ENCODE data around the gene ZDHHC21. TPM values are rescaled to one million over a fixed set of nuclear protein-coding genes. Genes with fewer than 3 reads are reported as not detected.

ZDHHC21 gene
- total and polyA plus RNA-seq, 9 of the 15 experiments (the other 6 are each of a cell fraction or from before 2014, with no cell fraction given) = 0.10 to 1.9 (median 1.00) TPM

DNA sequence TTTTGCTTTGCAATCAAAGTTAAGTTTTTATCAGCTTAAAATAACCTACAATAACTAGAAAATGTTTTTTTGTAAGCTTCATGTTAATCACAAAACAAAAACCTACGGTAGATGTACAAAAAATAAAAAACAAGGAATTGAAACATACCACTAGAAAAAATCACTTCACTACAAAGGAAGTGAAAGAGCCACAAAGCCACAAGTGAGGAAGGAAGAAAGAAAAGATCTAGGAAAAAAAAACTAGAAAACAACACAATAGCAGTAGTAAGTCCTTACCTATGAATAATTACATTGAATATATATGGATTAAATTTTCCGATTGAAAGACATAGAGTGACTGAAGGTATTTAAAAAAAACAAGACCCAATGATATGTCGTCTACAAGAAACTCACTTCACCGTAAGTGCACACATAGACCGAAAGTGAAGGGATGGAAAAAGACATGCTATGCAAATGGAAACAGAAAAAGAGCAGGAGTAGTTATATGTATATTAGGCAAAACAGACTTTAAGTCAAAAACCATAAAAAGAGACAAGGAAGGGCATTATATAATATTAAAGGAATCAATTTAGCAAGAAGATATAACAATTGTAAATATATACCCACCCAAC lies 13.4 kb upstream of the ZDHHC21 start (continued):
- no peak for TF ChIP-seq NONO (IDR thresholded peaks at IDR 0.05; ENCODE audit: low read depth in 2 of 2, low read length in 1 of 2)

GRCh38 chr9:14705079-14705478 lies 11.8 kb upstream of the ZDHHC21 start:
- no peaks in the 10 kb centered on the region for H3K27me3 ChIP-seq (ENCODE audit: control insufficient read depth in 2 of 2, insufficient read depth in 2 of 2, low read length in 2 of 2)
- H3K36me3 ChIP-seq (ENCODE audit: control insufficient read depth, insufficient read depth, low read length) = no peaks in the 10 kb centered on the region
- in situ Hi-C loops (cut with MboI) = no loop called here
- POLR2A ChIA-PET = no interaction called here
- no peaks in the 10 kb centered on the region for H3K79me2 ChIP-seq (ENCODE audit: control insufficient read depth, insufficient read depth, low read length)
- H3K9me1 ChIP-seq (ENCODE audit: control insufficient read depth, insufficient read depth, low read length) = no peaks in the 10 kb centered on the region
- H4K20me1 ChIP-seq (replicated peaks; ENCODE audit: control insufficient read depth, insufficient read depth, low read length) = no peaks in the 10 kb centered on the region
- intact Hi-C loops (cut with micrococcal nuclease) = no loop called here
- H3K9ac ChIP-seq (ENCODE audit: insufficient read depth in 1 of 2, low read depth in 2 of 2, low read length in 2 of 2) = no peak overlapping the region
- no peak overlapping the region for H3K4me2 ChIP-seq (ENCODE audit: insufficient read depth, low read length)
- FAIRE-seq = no peak
- H3K9me3 ChIP-seq (replicated peaks; ENCODE audit: control insufficient read depth, insufficient read depth, low read depth, low read length) = no peaks in the 10 kb centered on the region
- no peak overlapping the region for H3K27ac ChIP-seq (ENCODE audit: extremely low read depth, low read depth, low read length)
- DNase-seq (ENCODE audit: extremely low read depth in 1 of 4, low spot score in 3 of 4) = no peak
- CTCF ChIA-PET (ENCODE audit: low intra/inter-chr PET ratio) = no interaction called here
- no peak for ATAC-seq
- no peak overlapping the region for H3K4me3 ChIP-seq
- H2AFZ ChIP-seq (ENCODE audit: low read depth, low read length) = no peak overlapping the region
- no peaks in the 10 kb centered on the region for H3K4me1 ChIP-seq (replicated peaks in 1 of 2; ENCODE audit: control insufficient read depth in 2 of 2, insufficient read depth in 2 of 2, low read length in 2 of 2)
- BruUV-seq (replicated peaks) = no TSS peak
- no peak for TF ChIP-seq GABPB1 (CRISPR knock-in tag; IDR thresholded peaks at IDR 0.05)
- TF ChIP-seq GABPB2 (CRISPR knock-in tag; conservative IDR thresholded peaks at IDR 0.05) = no peak
- no peak for TF ChIP-seq ZNF12 (CRISPR knock-in tag; IDR thresholded peaks at IDR 0.05)
- TF ChIP-seq HINFP (tag; conservative IDR thresholded peaks at IDR 0.05; ENCODE audit: low read depth) = no peak
- TF ChIP-seq, protein P1, sequence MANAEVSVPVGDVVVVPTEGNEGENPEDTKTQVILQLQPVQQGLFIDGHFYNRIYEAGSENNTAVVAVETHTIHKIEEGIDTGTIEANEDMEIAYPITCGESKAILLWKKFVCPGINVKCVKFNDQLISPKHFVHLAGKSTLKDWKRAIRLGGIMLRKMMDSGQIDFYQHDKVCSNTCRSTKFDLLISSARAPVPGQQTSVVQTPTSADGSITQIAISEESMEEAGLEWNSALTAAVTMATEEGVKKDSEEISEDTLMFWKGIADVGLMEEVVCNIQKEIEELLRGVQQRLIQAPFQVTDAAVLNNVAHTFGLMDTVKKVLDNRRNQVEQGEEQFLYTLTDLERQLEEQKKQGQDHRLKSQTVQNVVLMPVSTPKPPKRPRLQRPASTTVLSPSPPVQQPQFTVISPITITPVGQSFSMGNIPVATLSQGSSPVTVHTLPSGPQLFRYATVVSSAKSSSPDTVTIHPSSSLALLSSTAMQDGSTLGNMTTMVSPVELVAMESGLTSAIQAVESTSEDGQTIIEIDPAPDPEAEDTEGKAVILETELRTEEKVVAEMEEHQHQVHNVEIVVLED (CRISPR knock-in tag; IDR thresholded peaks at IDR 0.05) = no peak
- no peak for TF ChIP-seq GABPA (tag; conservative IDR thresholded peaks at IDR 0.05; ENCODE audit: low read depth)
- TF ChIP-seq ZNF24 (IDR thresholded peaks at IDR 0.05) = no peak
- TF ChIP-seq RFX7 (CRISPR knock-in tag; IDR thresholded peaks at IDR 0.05) = no peak
- TF ChIP-seq NFIX (CRISPR knock-in tag; IDR thresholded peaks at IDR 0.05; ENCODE audit: low read depth) = no peak
- TF ChIP-seq ID3 (CRISPR knock-in tag; IDR thresholded peaks at IDR 0.05) = no peak
- no peak for TF ChIP-seq ID3 (tag; IDR thresholded peaks at IDR 0.05)
- no peak for TF ChIP-seq ZNF644 (tag; IDR thresholded peaks at IDR 0.05; ENCODE audit: low read depth)
- no peak for TF ChIP-seq HMG20B (CRISPR knock-in tag; IDR thresholded peaks at IDR 0.05)
- TF ChIP-seq MTA3 (IDR thresholded peaks at IDR 0.05; ENCODE audit: borderline replicate concordance) = no peak
- TF ChIP-seq PHF20 (IDR thresholded peaks at IDR 0.05; ENCODE audit: partially characterized antibody) = no peak
- TF ChIP-seq SIRT6 (IDR thresholded peaks at IDR 0.05; ENCODE audit: low read depth, low read length) = no peak

Data from K562 (cell line).